Measurements from ENCODE around the gene ABR.
"Not testable (repeated sequence)": the region's sequence is repeated elsewhere in the genome, so short reads cannot be mapped to it uniquely, and the experiment has no call there.

Gene ABR

DNA sequence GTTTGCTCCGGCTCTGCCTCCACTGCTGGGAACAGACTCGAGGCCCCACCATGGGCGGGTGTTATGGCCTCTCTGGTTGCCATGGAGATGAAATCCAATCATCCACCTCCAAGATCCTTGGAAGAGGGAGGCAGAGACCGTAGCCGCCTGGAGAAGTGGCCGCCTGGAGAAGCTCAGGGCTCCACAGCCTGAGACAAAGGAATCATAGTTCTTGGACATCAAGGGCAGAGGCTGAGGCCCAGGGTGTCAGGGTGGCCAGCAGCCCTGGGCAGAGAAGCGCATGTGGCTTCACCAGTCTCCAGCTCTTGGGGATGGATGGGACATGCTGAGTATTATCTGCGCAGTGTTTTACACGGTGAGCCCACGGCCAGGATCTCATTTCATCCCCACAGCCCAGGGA lies 36.2 kb downstream of the ABR start:
- TF ChIP-seq, protein P1, sequence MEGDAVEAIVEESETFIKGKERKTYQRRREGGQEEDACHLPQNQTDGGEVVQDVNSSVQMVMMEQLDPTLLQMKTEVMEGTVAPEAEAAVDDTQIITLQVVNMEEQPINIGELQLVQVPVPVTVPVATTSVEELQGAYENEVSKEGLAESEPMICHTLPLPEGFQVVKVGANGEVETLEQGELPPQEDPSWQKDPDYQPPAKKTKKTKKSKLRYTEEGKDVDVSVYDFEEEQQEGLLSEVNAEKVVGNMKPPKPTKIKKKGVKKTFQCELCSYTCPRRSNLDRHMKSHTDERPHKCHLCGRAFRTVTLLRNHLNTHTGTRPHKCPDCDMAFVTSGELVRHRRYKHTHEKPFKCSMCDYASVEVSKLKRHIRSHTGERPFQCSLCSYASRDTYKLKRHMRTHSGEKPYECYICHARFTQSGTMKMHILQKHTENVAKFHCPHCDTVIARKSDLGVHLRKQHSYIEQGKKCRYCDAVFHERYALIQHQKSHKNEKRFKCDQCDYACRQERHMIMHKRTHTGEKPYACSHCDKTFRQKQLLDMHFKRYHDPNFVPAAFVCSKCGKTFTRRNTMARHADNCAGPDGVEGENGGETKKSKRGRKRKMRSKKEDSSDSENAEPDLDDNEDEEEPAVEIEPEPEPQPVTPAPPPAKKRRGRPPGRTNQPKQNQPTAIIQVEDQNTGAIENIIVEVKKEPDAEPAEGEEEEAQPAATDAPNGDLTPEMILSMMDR (IDR thresholded peaks at IDR 0.05; ENCODE audit: low read depth, low read length, missing control alignments) = no peak
- in situ Hi-C loops (cut with HindIII; ENCODE audit: low sequenced_read_pairs) = no loop called here

DNA sequence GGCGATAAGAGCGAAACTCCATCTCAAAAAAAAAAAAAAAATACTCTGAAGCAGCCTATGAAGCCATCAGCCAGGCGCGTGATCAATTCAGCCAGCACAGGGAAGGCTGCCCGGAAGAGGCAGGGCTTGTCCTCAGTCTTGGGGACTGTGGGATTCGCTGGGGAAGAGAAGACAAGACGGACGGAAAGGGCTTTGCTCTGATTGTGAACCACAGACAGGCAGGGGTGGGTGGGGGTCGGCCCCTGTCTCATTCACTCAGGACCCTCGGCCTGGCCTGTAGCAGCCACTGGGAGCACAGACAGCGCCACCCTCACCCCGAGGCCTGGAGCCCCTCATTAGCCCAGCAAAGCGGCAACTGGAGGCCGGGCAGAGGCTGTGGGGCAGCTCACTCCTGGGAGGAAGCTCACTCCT lies 37.2 kb downstream of the ABR start:
- in situ Hi-C loops (cut with HindIII; ENCODE audit: low sequenced_read_pairs) = no loop called here
- H3K4me3 ChIP-seq (ENCODE audit: low read depth, low read length) = no peak overlapping the region
- TF ChIP-seq, protein P1 (IDR thresholded peaks at IDR 0.05; ENCODE audit: low read depth, low read length, missing control alignments) = no peak
- DNase-seq (ENCODE audit: low read depth) = no peak

More for the DNA sequence above, 36.2 kb downstream of the ABR start:
- H3K4me3 ChIP-seq (ENCODE audit: low read depth, low read length) = no peak overlapping the region
- no peak for DNase-seq (ENCODE audit: low read depth)

DNA sequence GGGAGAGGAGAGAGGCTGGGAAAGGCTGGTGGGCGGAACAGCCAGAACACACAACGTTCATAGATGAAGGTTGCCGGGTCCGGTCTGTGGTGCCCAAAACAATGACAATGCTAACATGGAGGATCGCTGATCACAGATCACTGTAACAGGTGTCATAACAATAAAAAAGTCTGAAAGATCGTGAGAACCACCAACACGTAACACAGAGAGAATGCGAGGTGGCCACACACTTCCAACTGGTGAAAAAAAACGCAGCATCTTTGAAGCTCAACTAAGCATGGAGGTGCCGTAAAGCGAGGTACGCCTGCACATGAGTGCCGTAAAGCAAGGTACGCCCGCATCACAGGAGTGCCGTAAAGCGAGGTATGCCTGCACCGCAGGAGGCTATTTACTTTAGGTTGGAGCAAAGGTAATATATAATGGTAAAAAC lies 42.3 kb downstream of the ABR start:
- no peak overlapping the region for H3K4me3 ChIP-seq (ENCODE audit: low read depth, low read length)
- in situ Hi-C loops (cut with HindIII; ENCODE audit: low sequenced_read_pairs) = no loop called here
- TF ChIP-seq, protein P1 (IDR thresholded peaks at IDR 0.05; ENCODE audit: low read depth, low read length, missing control alignments) = no peak
- no peak for DNase-seq (ENCODE audit: low read depth)

DNA sequence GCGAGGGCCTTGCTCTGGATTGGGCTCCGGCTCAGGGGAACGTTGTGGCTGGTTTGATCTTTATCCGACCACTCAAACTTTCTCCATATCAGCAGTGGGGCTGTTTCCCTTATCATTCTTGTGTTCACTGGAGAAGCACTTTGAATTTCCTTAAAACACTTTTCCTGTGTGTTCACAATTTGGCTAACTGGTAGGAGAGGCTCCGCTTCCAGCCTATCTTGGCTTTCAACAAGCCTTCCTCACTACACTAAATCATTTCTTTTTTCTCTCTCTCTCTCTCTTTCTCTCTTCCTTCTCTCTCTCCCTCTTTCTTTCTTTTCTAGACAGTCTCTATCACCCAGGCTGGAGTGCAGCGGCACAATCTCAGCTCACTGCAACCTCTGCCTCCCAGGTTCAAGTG lies 43.0 kb downstream of the ABR start:
- in situ Hi-C loops (cut with HindIII; ENCODE audit: low sequenced_read_pairs) = no loop called here
- TF ChIP-seq, protein P1 (IDR thresholded peaks at IDR 0.05; ENCODE audit: low read depth, low read length, missing control alignments) = no peak

DNA sequence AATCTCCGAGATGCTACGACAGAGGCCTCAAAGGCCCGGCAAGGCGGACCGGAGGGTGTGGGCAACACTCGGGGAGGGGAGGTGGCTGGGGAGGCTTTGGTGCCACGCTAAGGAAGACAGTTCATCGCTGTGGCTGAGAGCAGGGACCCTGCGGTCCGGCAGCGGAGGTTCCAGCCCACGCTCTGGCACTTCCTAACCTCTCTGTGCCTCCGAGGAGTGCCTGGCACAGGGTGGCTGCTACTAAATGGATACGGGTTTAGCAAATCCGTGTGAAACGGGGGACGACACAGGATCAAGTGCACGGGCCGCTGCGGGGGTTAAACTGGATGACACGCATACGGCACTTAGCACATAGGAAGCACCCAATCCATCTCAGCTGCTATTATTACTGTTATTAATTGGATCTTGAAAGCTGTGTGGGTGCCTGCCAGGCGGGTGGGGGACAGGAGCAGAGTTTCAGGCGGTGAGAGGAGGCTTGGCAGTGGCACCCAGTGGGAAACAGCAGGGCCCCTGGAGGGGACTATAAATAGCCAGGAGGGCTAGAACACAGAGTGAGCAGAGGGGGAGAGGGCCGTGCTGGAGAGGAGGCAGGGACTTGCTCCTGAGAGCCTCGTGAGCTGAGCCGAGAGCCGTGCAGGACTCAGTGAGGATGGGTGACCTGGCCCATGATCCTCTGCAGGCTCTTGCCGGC lies 45.0 kb downstream of the ABR start:
- no peak overlapping the region for H3K4me3 ChIP-seq (ENCODE audit: low read depth, low read length)
- in situ Hi-C loops (cut with HindIII; ENCODE audit: low sequenced_read_pairs) = no loop called here
- TF ChIP-seq, protein P1 (IDR thresholded peaks at IDR 0.05; ENCODE audit: low read depth, low read length, missing control alignments) = no peak
- DNase-seq (ENCODE audit: low read depth) = no peak

More for the DNA sequence above, 43.0 kb downstream of the ABR start:
- DNase-seq (ENCODE audit: low read depth) = no peak
- no peak overlapping the region for H3K4me3 ChIP-seq (ENCODE audit: low read depth, low read length)

DNA sequence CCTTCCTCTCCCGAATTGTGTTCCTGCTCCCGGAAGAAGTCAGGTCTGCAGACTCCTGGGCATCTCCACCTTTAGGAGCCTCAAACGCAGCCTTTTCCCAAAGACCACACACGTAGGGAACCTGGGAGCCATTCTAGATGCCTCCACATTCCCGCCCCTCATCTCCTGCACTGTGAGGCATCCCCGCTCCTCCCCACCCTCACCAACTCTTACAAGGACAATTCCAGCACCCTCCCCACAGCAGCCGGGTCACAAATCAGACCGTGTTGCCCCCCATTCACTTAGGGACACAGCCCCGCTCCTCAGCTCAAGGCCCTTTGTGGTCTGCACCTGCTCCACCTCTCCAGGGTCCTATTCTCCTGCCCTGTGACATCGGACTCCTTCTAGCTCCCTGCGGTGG lies 49.6 kb downstream of the ABR start:
- no peak overlapping the region for H3K4me3 ChIP-seq (ENCODE audit: low read depth, low read length)
- in situ Hi-C loops (cut with HindIII; ENCODE audit: low sequenced_read_pairs) = no loop called here
- TF ChIP-seq, protein P1 (IDR thresholded peaks at IDR 0.05; ENCODE audit: low read depth, low read length, missing control alignments) = no peak
- DNase-seq (ENCODE audit: low read depth) = no peak

DNA sequence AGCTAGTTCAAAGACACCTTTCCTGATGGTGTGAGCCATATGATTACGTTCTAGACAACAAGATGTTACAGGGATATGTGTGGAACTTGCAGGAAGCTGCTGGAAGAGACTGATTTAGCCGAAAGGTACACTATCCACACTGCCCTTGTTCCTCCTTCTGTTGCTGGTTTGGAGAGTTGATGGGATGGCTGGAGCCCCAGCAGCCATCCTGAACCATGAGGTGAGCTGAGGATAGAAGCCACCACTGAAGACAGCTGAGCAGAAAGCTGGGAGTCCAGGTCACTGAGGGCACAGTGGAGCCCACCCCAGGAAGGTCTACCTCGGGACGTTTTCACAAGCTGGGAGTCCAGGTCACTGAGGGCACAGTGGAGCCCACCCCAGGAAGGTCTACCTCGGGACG lies 51.3 kb downstream of the ABR start:
- in situ Hi-C loops (cut with HindIII; ENCODE audit: low sequenced_read_pairs); DNase-seq (ENCODE audit: low read depth); H3K4me3 ChIP-seq (ENCODE audit: low read depth, low read length): not testable (repeated sequence)
